ENCODE results near the gene CTSC. TPM values are rescaled to one million over a fixed set of nuclear protein-coding genes. Genes with fewer than 3 reads are reported as not detected.

Gene CTSC
- total RNA-seq, 4 donors from 2014 or later: 22.1 to 59.0 (median 24.9) TPM

- intact Hi-C loops (cut with DNase I): no loop called here
- Histone ChIP-seq H3K27me3 (no peaks in the 10 kb centered on the region), H3K4me3 (no peak overlapping the region), H3K27ac (replicated peaks in 1 of 4) (no peak overlapping the region), H3K9me3 (no peaks in the 10 kb centered on the region), H3K4me1 (peaks cover 10 to 19% (median 15%) of the 10 kb centered on the region in 4 donors), H3K36me3 (peaks cover 0 to 5% (median 0%) of the 10 kb centered on the region in 4 donors)
- 44% methylated on average over 2 of the region's 2 CpGs for WGBS
- no peak for TF ChIP-seq POLR2AphosphoS5 (IDR thresholded peaks at IDR 0.05)
- no peak for TF ChIP-seq POLR2A (IDR thresholded peaks at IDR 0.05; ENCODE audit: low read depth)
- TF ChIP-seq EP300 (IDR thresholded peaks at IDR 0.05): no peak
- TF ChIP-seq, protein P1, sequence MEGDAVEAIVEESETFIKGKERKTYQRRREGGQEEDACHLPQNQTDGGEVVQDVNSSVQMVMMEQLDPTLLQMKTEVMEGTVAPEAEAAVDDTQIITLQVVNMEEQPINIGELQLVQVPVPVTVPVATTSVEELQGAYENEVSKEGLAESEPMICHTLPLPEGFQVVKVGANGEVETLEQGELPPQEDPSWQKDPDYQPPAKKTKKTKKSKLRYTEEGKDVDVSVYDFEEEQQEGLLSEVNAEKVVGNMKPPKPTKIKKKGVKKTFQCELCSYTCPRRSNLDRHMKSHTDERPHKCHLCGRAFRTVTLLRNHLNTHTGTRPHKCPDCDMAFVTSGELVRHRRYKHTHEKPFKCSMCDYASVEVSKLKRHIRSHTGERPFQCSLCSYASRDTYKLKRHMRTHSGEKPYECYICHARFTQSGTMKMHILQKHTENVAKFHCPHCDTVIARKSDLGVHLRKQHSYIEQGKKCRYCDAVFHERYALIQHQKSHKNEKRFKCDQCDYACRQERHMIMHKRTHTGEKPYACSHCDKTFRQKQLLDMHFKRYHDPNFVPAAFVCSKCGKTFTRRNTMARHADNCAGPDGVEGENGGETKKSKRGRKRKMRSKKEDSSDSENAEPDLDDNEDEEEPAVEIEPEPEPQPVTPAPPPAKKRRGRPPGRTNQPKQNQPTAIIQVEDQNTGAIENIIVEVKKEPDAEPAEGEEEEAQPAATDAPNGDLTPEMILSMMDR (IDR thresholded peaks at IDR 0.05): no peak
- DNase-seq (ENCODE audit: extremely low spot score): no peak
Measured at GRCh38 chr11:88297421-88297820, 40.1 kb downstream of the CTSC start.

GRCh38 chr11:88295028-88295427 is 42.5 kb downstream of the CTSC start:
- TF ChIP-seq, protein P1 (IDR thresholded peaks at IDR 0.05): no peak
- TF ChIP-seq POLR2AphosphoS5 (IDR thresholded peaks at IDR 0.05): no peak
- TF ChIP-seq POLR2A (IDR thresholded peaks at IDR 0.05; ENCODE audit: low read depth): no peak
- TF ChIP-seq EP300 (IDR thresholded peaks at IDR 0.05): no peak
- 84% methylated on average over 3 of the region's 3 CpGs for WGBS
- Histone ChIP-seq H3K4me1 (peaks cover 10 to 28% (median 24%) of the 10 kb centered on the region in 4 donors), H3K36me3 (peaks cover 0 to 5% (median 0%) of the 10 kb centered on the region in 4 donors), H3K27ac (replicated peaks in 1 of 4) (no peak overlapping the region), H3K9me3 (no peaks in the 10 kb centered on the region), H3K4me3 (no peak overlapping the region), H3K27me3 (no peaks in the 10 kb centered on the region)
- no peak for DNase-seq (ENCODE audit: extremely low spot score)
- intact Hi-C loops (cut with DNase I): no loop called here

DNA sequence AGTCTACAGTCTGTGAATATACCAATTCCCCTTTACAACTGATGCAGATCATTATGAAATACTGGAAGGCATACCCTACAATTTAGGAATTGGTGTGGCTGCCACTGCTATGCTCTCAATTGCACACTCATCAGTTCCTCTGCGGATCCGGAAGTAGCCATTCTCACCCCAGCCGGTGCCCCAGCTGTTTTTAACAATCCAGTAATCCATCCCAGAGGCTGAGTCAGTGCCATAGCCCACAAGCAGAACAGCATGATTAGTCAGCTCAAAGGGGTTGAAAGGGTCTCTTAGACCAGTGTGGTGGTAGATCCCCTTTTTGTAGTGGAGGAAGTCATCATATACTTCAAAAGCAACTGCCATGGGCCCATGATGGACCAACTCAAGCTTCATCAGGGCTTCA is 43.6 kb downstream of the CTSC start:
- Histone ChIP-seq H3K9me3 (no peaks in the 10 kb centered on the region), H3K4me1 (peaks cover 10 to 28% (median 24%) of the 10 kb centered on the region in 4 donors), H3K27ac (replicated peaks in 1 of 4) (no peak overlapping the region), H3K27me3 (no peaks in the 10 kb centered on the region), H3K36me3 (peaks cover 0 to 5% (median 0%) of the 10 kb centered on the region in 4 donors), H3K4me3 (no peak overlapping the region)
- intact Hi-C loops (cut with DNase I): no loop called here
- WGBS: 100% methylated on average over 3 of the region's 3 CpGs
- DNase-seq (ENCODE audit: extremely low spot score): no peak
- TF ChIP-seq EP300 (IDR thresholded peaks at IDR 0.05): no peak
- TF ChIP-seq, protein P1 (IDR thresholded peaks at IDR 0.05): no peak
- TF ChIP-seq POLR2A (IDR thresholded peaks at IDR 0.05; ENCODE audit: low read depth): no peak
- TF ChIP-seq POLR2AphosphoS5 (IDR thresholded peaks at IDR 0.05): no peak

- 42% methylated on average over 3 of the region's 3 CpGs for WGBS
- H3K36me3 ChIP-seq: peaks cover 0 to 5% (median 0%) of the 10 kb centered on the region in 4 donors
- intact Hi-C loops (cut with DNase I): no loop called here
- H3K27ac ChIP-seq (replicated peaks in 1 of 4): no peak overlapping the region
- no peak overlapping the region for H3K4me3 ChIP-seq
- no peaks in the 10 kb centered on the region for H3K27me3 ChIP-seq
- H3K9me3 ChIP-seq: no peaks in the 10 kb centered on the region
- H3K4me1 ChIP-seq: peaks cover 3 to 17% (median 16%) of the 10 kb centered on the region in 4 donors
- DNase-seq (ENCODE audit: extremely low spot score): no peak
- no peak for TF ChIP-seq POLR2A (IDR thresholded peaks at IDR 0.05; ENCODE audit: low read depth)
- TF ChIP-seq, protein P1 (IDR thresholded peaks at IDR 0.05): peak in 1 of 3 experiments; percentile 8
Measured at GRCh38 chr11:88292171-88292843, 45.2 kb downstream of the CTSC start.
